ENCODE data around the gene ETNK2.
A peak's percentile ranks its signal among the peaks of the same experiment; 100 is the strongest.

ETNK2 gene

DNA sequence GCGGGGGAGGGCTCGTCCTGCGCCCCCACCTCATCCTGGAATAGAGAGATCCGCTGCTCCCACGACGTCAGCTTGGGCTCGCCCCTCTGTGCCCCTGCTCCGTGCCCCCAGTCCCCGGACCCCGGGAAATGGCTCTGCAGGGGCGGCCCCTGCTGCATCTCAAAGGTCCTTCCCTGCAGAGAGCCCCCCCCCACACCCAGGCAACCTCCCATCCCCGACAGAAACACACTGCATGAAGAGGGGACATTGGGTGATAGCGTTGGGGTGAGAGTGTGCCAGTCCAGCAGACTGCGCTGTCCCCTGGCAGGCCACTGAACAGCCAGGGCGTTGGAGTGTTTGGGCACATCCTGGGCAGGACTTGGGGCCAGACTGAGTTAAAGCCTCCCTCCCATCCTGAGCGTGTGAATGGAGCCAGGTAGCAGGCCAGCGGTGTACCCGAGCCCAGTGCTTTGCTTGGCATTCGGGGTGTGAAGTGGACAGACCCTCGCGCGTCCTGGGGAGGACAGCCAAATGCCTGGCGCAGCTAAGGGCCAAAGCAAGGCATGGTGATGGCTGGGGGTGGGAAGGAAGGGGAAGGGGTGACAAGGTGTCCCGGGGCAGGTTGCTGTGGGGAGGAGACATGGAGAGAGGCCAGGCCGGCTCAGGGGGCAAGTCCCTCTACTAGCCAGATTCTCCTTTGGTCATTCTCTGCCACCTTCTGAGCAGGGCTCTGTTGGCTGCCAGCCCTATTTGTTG is 633 bp upstream of the ETNK2 start:
- H3K36me3 ChIP-seq (ENCODE audit: insufficient read depth, low read length): no peaks in the 10 kb centered on the region
- H3K9ac ChIP-seq (ENCODE audit: low read depth, low read length): peak overlapping the region; percentile 56
- peaks cover 21% of the 10 kb centered on the region for H3K4me1 ChIP-seq (ENCODE audit: control insufficient read depth, insufficient read depth, low read length)
- H3K4me2 ChIP-seq (ENCODE audit: low read length): peak overlapping the region; percentile 87
- H3K9me3 ChIP-seq (replicated peaks; ENCODE audit: low read length): no peaks in the 10 kb centered on the region
- H3K4me3 ChIP-seq (ENCODE audit: low read length): peak overlapping the region; percentile 72
- H3K27me3 ChIP-seq (ENCODE audit: control insufficient read depth, insufficient read depth, low read length): peaks cover 52% of the 10 kb centered on the region

- Histone ChIP-seq H3K4me3 (ENCODE audit: low read length) (peak overlapping the region; percentile 72), H3K4me1 (ENCODE audit: control insufficient read depth, insufficient read depth, low read length) (peaks cover 21% of the 10 kb centered on the region), H3K27me3 (ENCODE audit: control insufficient read depth, insufficient read depth, low read length) (peaks cover 49% of the 10 kb centered on the region), H3K9me3 (replicated peaks; ENCODE audit: low read length) (no peaks in the 10 kb centered on the region), H3K9ac (ENCODE audit: low read depth, low read length) (peak overlapping the region; percentile 56), H3K36me3 (ENCODE audit: insufficient read depth, low read length) (no peaks in the 10 kb centered on the region), H3K4me2 (ENCODE audit: low read length) (peak overlapping the region; percentile 87)
Observed at GRCh38 chr1:204150702-204151551, 917 bp downstream of the ETNK2 start.

DNA sequence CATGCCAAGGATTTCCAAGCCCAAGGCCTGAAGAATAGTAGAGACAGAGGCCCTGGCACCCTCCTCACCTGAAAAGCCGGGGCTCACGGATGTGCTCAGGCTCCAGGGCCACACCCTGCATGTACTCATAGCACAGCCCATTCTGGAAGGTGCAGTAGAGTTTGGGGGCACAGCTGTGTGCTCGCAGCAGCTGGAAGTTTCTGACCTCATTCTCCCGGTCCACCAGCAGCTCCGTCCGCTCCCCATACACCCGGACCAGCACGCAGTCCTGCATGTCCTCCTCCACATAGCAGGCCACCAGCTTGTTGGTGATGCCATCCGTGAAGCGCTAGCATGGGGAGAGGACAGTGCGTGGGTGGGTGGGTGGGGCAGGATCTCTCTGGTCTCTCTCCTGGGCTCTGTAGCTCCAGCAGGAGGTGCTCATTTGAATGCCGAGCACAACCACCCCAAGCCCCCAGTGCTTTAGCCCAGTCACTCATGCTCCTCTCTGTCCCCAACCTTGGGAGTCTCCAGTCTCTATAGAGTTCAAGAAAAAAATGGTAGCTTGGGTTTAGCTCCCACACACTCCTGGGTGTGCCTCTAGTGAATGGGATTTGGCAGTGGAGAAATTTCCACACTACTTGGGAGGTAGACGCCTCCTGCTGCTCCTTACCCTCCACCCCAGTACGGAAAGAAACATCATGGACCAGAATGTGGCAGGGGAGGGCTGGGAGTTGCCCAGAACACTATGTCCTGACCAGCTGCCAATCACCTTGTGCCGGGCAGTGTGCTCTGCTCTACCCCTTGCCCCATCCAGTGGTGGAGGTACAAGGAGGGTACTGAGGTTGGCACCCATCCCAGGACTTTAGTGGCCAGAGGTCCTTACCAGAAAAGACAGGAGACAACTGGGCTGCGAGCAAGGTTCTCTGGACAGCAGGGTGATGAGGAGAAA is 1.9 kb downstream of the ETNK2 start:
- Histone ChIP-seq H3K4me3 (ENCODE audit: low read length) (no peak overlapping the region), H3K27me3 (ENCODE audit: control insufficient read depth, insufficient read depth, low read length) (peaks cover 49% of the 10 kb centered on the region), H3K36me3 (ENCODE audit: insufficient read depth, low read length) (no peaks in the 10 kb centered on the region), H3K9ac (ENCODE audit: low read depth, low read length) (no peak overlapping the region), H3K4me1 (ENCODE audit: control insufficient read depth, insufficient read depth, low read length) (peaks cover 21% of the 10 kb centered on the region), H3K9me3 (replicated peaks; ENCODE audit: low read length) (no peaks in the 10 kb centered on the region), H3K4me2 (ENCODE audit: low read length) (no peak overlapping the region)

DNA sequence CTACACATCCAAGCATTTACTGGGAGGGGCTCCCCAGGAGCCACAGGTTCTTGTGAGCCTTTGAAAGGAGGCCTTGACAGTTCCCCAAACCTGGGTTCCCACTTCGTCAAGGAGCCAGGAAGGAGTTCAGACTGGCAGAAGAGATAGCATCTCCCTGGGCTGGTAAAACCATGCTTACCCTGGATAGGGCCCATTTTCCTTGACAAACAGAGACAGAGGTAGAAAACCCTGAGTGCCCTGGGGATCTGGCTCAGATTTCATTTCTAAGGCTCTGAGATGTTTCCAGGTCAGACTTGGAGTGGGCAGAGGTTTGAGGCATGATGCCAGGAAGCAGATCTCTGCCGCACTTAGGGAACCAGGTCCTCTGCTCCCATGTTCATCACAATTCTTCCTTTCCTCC is 2.7 kb downstream of the ETNK2 start:
- H3K9ac ChIP-seq (ENCODE audit: low read depth, low read length): no peak overlapping the region
- H3K4me1 ChIP-seq (ENCODE audit: control insufficient read depth, insufficient read depth, low read length): peaks cover 21% of the 10 kb centered on the region
- no peaks in the 10 kb centered on the region for H3K9me3 ChIP-seq (replicated peaks; ENCODE audit: low read length)
- peaks cover 43% of the 10 kb centered on the region for H3K27me3 ChIP-seq (ENCODE audit: control insufficient read depth, insufficient read depth, low read length)
- H3K4me2 ChIP-seq (ENCODE audit: low read length): no peak overlapping the region
- no peaks in the 10 kb centered on the region for H3K36me3 ChIP-seq (ENCODE audit: insufficient read depth, low read length)
- no peak overlapping the region for H3K4me3 ChIP-seq (ENCODE audit: low read length)

DNA sequence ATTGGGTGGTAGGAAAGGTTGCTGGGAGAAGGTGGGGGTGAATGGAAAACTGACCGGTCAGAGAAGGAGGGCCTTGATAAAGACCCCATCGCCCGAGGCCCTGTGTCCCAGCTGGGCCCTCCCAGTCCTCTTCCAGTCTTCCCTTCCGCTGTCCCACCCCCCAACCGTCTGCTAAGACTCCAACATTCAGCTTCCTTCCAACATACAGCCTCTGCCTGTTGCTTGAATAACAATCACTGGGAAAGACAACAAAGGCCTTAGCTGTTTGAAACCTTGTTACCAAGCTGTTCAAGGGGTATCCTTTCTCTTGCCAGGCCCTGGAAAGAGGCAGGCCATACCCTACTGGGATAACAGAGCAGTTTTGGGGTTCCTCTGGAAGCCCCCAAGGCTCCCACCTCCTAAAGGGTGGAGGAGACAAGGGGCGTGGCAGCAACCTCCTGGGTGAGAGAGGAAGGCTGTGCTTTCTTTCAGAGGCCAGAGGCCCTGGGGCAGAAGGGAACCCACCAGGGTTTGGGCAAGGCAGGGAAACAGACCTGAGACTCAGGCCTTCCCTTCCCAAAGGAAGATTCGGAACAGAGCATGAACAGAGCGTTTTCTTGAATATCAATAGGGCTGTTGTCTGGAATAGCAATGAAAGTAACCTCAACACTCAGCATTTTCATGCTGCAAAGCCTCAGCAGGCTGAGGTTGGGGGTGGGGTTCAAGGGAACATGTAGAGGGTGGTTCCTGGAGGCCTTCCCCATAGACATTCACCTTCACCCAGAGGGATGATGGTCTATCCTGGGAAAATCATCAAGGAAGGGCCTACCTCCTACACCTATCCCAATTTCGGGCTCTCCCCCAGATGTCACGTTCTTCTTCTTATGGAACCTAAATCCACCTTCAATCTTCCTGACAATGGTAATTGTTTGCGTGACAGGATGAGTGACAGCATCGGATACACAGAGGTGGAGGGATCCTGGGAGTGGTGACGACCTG is 4.1 kb downstream of the ETNK2 start:
- H3K4me2 ChIP-seq (ENCODE audit: low read length): no peak overlapping the region
- no peak overlapping the region for H3K9ac ChIP-seq (ENCODE audit: low read depth, low read length)
- H3K36me3 ChIP-seq (ENCODE audit: insufficient read depth, low read length): no peaks in the 10 kb centered on the region
- no peaks in the 10 kb centered on the region for H3K9me3 ChIP-seq (replicated peaks; ENCODE audit: low read length)
- H3K4me3 ChIP-seq (ENCODE audit: low read length): no peak overlapping the region
- H3K27me3 ChIP-seq (ENCODE audit: control insufficient read depth, insufficient read depth, low read length): peaks cover 39% of the 10 kb centered on the region
- H3K4me1 ChIP-seq (ENCODE audit: control insufficient read depth, insufficient read depth, low read length): peaks cover 21% of the 10 kb centered on the region

DNA sequence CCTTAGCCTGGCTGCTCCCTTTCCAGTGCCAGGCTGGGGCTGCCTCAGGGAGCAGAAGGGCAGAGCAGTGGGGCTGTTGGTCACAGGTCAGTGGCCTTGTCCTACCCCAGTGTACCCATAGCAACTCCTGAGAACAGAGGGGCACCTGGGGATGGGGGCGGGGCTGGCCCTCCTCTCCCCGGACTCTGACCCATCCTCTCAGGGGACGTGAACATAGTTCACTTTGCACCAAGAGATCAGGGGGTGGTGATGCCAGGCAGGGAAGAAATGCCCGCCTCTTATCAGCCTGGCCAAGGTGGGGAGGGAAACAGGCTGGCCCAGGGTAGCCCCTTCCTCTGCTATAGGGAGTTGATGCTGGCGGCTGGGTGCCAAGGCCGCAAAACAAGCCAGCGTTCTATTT is 4.9 kb downstream of the ETNK2 start:
- Histone ChIP-seq H3K27me3 (ENCODE audit: control insufficient read depth, insufficient read depth, low read length) (peaks cover 43% of the 10 kb centered on the region), H3K36me3 (ENCODE audit: insufficient read depth, low read length) (no peaks in the 10 kb centered on the region), H3K9me3 (replicated peaks; ENCODE audit: low read length) (no peaks in the 10 kb centered on the region), H3K4me1 (ENCODE audit: control insufficient read depth, insufficient read depth, low read length) (peaks cover 16% of the 10 kb centered on the region), H3K4me2 (ENCODE audit: low read length) (no peak overlapping the region), H3K4me3 (ENCODE audit: low read length) (no peak overlapping the region), H3K9ac (ENCODE audit: low read depth, low read length) (no peak overlapping the region)

GRCh38 chr1:204146309-204146708 is 5.5 kb downstream of the ETNK2 start:
- Histone ChIP-seq H3K4me3 (ENCODE audit: low read length) (no peak overlapping the region), H3K4me1 (ENCODE audit: control insufficient read depth, insufficient read depth, low read length) (peaks cover 10% of the 10 kb centered on the region), H3K27me3 (ENCODE audit: control insufficient read depth, insufficient read depth, low read length) (peaks cover 46% of the 10 kb centered on the region), H3K9me3 (replicated peaks; ENCODE audit: low read length) (no peaks in the 10 kb centered on the region), H3K9ac (ENCODE audit: low read depth, low read length) (no peak overlapping the region), H3K4me2 (ENCODE audit: low read length) (no peak overlapping the region), H3K36me3 (ENCODE audit: insufficient read depth, low read length) (no peaks in the 10 kb centered on the region)

DNA sequence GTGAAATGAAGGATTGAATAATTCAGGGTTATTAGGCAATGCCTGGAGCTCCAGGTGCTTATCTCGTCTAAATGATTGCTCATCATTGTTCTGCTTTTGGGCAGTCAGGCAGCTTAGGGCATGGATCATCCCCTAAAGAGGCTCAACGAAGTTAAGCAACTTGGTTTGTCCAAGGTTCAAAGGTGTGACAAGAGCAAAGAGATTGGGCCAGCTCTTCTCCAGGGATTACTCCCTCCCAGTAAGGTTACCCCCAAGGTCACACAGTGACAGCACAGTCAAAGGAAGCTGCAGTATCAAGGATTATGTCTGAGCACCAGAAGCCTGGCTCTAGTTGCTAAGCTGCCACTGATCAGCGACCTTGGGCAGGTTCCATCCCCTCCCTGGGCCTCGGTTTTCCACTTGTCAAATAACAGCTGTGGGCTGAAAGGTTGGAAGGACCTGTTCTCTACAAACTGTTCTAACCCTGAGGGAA is 6.8 kb downstream of the ETNK2 start:
- peaks cover 2% of the 10 kb centered on the region for H3K4me1 ChIP-seq (ENCODE audit: control insufficient read depth, insufficient read depth, low read length)
- H3K27me3 ChIP-seq (ENCODE audit: control insufficient read depth, insufficient read depth, low read length): peaks cover 50% of the 10 kb centered on the region
- H3K36me3 ChIP-seq (ENCODE audit: insufficient read depth, low read length): no peaks in the 10 kb centered on the region
- no peaks in the 10 kb centered on the region for H3K9me3 ChIP-seq (replicated peaks; ENCODE audit: low read length)
- H3K9ac ChIP-seq (ENCODE audit: low read depth, low read length): no peak overlapping the region
- no peak overlapping the region for H3K4me2 ChIP-seq (ENCODE audit: low read length)
- no peak overlapping the region for H3K4me3 ChIP-seq (ENCODE audit: low read length)

GRCh38 chr1:204143276-204144041 is 8.4 kb downstream of the ETNK2 start:
- Histone ChIP-seq H3K4me3 (ENCODE audit: low read length) (no peak overlapping the region), H3K9ac (ENCODE audit: low read depth, low read length) (no peak overlapping the region), H3K27me3 (ENCODE audit: control insufficient read depth, insufficient read depth, low read length) (peaks cover 44% of the 10 kb centered on the region), H3K4me1 (ENCODE audit: control insufficient read depth, insufficient read depth, low read length) (no peaks in the 10 kb centered on the region), H3K36me3 (ENCODE audit: insufficient read depth, low read length) (no peaks in the 10 kb centered on the region), H3K9me3 (replicated peaks; ENCODE audit: low read length) (no peaks in the 10 kb centered on the region), H3K4me2 (ENCODE audit: low read length) (no peak overlapping the region)
